ENCODE measurements around the gene KIF3A.

DNA sequence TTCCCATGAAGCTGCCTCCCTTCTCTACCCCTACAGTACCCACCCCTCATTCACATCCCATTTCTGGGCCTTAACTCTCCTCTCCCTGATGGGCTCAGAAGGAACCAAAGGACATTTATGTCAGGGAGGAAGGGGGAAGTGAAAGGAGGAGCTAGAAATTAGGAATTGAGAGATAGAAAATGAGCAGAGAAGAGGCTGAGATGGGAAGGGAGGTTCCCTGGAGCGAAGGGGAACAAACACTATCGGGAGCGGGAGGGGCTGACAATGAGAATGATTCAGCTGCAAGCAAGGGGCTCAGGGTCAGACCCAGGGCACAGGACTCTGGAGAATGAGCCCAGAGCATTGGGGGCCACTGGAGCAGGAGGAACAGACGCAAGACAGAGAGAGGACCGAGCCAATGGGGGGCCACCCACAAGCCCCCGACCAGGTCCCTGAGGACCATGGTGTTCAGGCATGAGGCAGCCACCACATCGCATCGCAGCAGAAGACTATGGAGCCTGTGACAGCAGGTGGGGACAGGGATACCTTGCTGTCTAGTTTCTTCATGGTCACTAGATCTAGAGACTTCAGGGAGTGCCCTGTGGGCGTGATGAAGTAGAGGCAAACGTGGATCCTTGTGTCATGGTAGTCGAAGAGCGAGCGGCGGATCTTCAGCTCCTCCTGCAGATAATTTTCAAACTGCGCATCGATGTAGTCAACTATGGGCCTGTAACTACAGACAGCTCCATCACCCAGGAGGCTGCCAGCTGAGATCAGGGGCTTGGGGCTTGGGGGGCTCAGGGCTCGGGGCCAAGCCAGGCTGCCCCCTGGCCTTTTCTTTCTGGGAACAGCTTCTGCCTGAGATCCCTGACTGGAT is 26.1 kb upstream of the KIF3A start:
- TF ChIP-seq CTCF (IDR thresholded peaks at IDR 0.05) (no peak), POLR2A (IDR thresholded peaks at IDR 0.05) (no peak)
